Karpas-422 (cell line): ENCODE results near the gene ZSCAN10. TPM values are rescaled to one million over a fixed set of nuclear protein-coding genes. Genes with fewer than 3 reads are reported as not detected.
A peak's percentile ranks its signal among the peaks of the same experiment; 100 is the strongest.

Source experiments
- DNase-seq: peaks from one replicate; pipeline ENCODE4 v3.0.0-alpha.2; 2015
- H2AFZ ChIP-seq: fragments of 200-600 bp; sonication (generic); 2 replicates; pipeline ENCODE4 v1.6.1; 2014; ENCODE audit warnings: antibody characterized with exemption, low read length, mixed read lengths
- H3K27ac ChIP-seq: fragments of 200-600 bp; sonication (generic); 2 replicates; pipeline ENCODE4 v1.5.1; 2014; ENCODE audit warnings: mild to moderate bottlenecking, low read length, moderate library complexity
- H3K27me3 ChIP-seq: fragments of 200-600 bp; sonication (generic); 2 replicates; pipeline ENCODE4 v1.6.1; 2014; ENCODE audit warnings: low read length, mixed read lengths
- H3K36me3 ChIP-seq: fragments of 200-600 bp; sonication (generic); 2 replicates; pipeline ENCODE4 v1.6.1; 2014; ENCODE audit warnings: low read length, mixed read lengths; ENCODE audit not compliant: insufficient read depth
- H3K4me1 ChIP-seq: fragments of 200-600 bp; sonication (generic); 2 replicates; pipeline ENCODE4 v1.6.1; 2014; ENCODE audit warnings: mild to moderate bottlenecking, low read length, mixed read lengths
- H3K4me2 ChIP-seq: fragments of 200-600 bp; sonication (generic); 2 replicates; pipeline ENCODE4 v1.6.1; 2014; ENCODE audit warnings: low read length, low read depth, mild to moderate bottlenecking; ENCODE audit not compliant: poor library complexity, severe bottlenecking
- H3K4me3 ChIP-seq: fragments of 200-600 bp; sonication (generic); 2 replicates; pipeline ENCODE4 v1.5.1; 2014; ENCODE audit warnings: mild to moderate bottlenecking, antibody characterized with exemption, low read length, mixed read lengths
- H3K79me2 ChIP-seq: fragments of 200-600 bp; sonication (generic); 2 replicates; pipeline ENCODE4 v1.6.1; 2014; ENCODE audit warnings: mild to moderate bottlenecking, low read length, mixed read lengths
- H3K9ac ChIP-seq: fragments of 200-600 bp; sonication (generic); 2 replicates; pipeline ENCODE4 v1.6.0; 2014; ENCODE audit warnings: low read length
- H3K9me2 ChIP-seq: fragments of 200-600 bp; sonication (generic), shearing (Covaris generic); replicated peaks from 2 replicates; pipeline ENCODE4 v1.6.0; 2014; ENCODE audit warnings: mild to moderate bottlenecking, low read length, moderate library complexity; ENCODE audit not compliant: insufficient read depth
- H3K9me3 ChIP-seq: fragments of 300-700, 200-600 bp; sonication (generic); 2 replicates; pipeline ENCODE4 v1.6.1; 2014; ENCODE audit warnings: low read length, mixed read lengths
- H4K20me1 ChIP-seq: fragments of 200-600 bp; sonication (generic); 2 replicates; pipeline ENCODE4 v1.6.1; 2014; ENCODE audit warnings: mild to moderate bottlenecking, antibody characterized with exemption, low read length, low read depth; ENCODE audit not compliant: insufficient read depth
- total RNA-seq: library from RNA; depleted of rRNA; stranded (reverse); fragments of >200 nt; shearing (Covaris generic); gene quantifications from 2 replicates; pipeline ENCODE4 v1.2.3, GENCODE V29; 2014; ENCODE audit warnings: low replicate concordance

ZSCAN10 gene
- total RNA-seq, 1 experiment from 2014 or later, result not detected

- H3K4me2 ChIP-seq, result no peak overlapping the region
- no peak for DNase-seq
- H3K9me2 ChIP-seq, result no peaks in the 10 kb centered on the region
- H3K36me3 ChIP-seq, result no peaks in the 10 kb centered on the region
- peaks cover 11% of the 10 kb centered on the region for H3K4me1 ChIP-seq
- H3K9me3 ChIP-seq, result no peaks in the 10 kb centered on the region
- no peak overlapping the region for H3K4me3 ChIP-seq
- no peaks in the 10 kb centered on the region for H3K79me2 ChIP-seq
- H3K27ac ChIP-seq, result no peak overlapping the region
- H2AFZ ChIP-seq, result no peak overlapping the region
- H3K27me3 ChIP-seq, result no peaks in the 10 kb centered on the region
- H4K20me1 ChIP-seq, result 0 out of 2 replicates have a peak, but pooled peaks cover 9% of the 10 kb centered on the region
- no peak overlapping the region for H3K9ac ChIP-seq
Measured at GRCh38 chr16:3062553-3062952, 36.5 kb downstream of the ZSCAN10 start.

GRCh38 chr16:3060339-3061127 is 38.6 kb downstream of the ZSCAN10 start:
- Histone ChIP-seq H3K9me3 (no peaks in the 10 kb centered on the region), H3K4me1 (peaks cover 11% of the 10 kb centered on the region), H3K36me3 (no peaks in the 10 kb centered on the region), H3K9me2 (no peaks in the 10 kb centered on the region), H3K9ac (no peak overlapping the region), H3K79me2 (no peaks in the 10 kb centered on the region), H2AFZ (no peak overlapping the region), H3K4me3 (no peak overlapping the region), H3K27ac (no peak overlapping the region), H4K20me1 (0 out of 2 replicates have a peak, but pooled peaks cover 11% of the 10 kb centered on the region), H3K4me2 (no peak overlapping the region), H3K27me3 (no peaks in the 10 kb centered on the region)
- DNase-seq, result no peak

GRCh38 chr16:3059723-3060242 is 39.3 kb downstream of the ZSCAN10 start:
- peak overlapping the region; percentile 82; the same call in 1 of the 2 replicates for H2AFZ ChIP-seq
- peak overlapping the region; percentile 90 for H3K4me2 ChIP-seq
- no peaks in the 10 kb centered on the region for H3K36me3 ChIP-seq
- H3K79me2 ChIP-seq, result no peaks in the 10 kb centered on the region
- H3K27me3 ChIP-seq, result no peaks in the 10 kb centered on the region
- H3K9me2 ChIP-seq, result no peaks in the 10 kb centered on the region
- 0 out of 2 replicates have a peak, but pooled peaks cover 11% of the 10 kb centered on the region for H4K20me1 ChIP-seq
- peak overlapping the region; percentile 95 for H3K9ac ChIP-seq
- peaks cover 18% of the 10 kb centered on the region for H3K4me1 ChIP-seq
- no peaks in the 10 kb centered on the region for H3K9me3 ChIP-seq
- no peak for DNase-seq
- no peak overlapping the region for H3K27ac ChIP-seq
- peak overlapping the region; percentile 91 for H3K4me3 ChIP-seq

- Histone ChIP-seq H3K27me3 (no peaks in the 10 kb centered on the region), H3K9ac (peak overlapping the region; percentile 95), H2AFZ (peak overlapping the region; percentile 88; the same call in 1 of the 2 replicates), H3K9me3 (no peaks in the 10 kb centered on the region), H4K20me1 (0 out of 2 replicates have a peak, but pooled peaks cover 11% of the 10 kb centered on the region), H3K4me1 (peaks cover 18% of the 10 kb centered on the region), H3K36me3 (no peaks in the 10 kb centered on the region), H3K9me2 (no peaks in the 10 kb centered on the region), H3K4me3 (peak overlapping the region; percentile 91), H3K79me2 (no peaks in the 10 kb centered on the region), H3K27ac (no peak overlapping the region), H3K4me2 (peak overlapping the region; percentile 90)
- peak; percentile 93 for DNase-seq
Measured at GRCh38 chr16:3059041-3059722, 39.9 kb downstream of the ZSCAN10 start.

GRCh38 chr16:3058139-3059030 is 40.7 kb downstream of the ZSCAN10 start:
- Histone ChIP-seq H3K27ac (no peak overlapping the region), H3K4me2 (peak overlapping the region; percentile 90), H3K4me1 (peaks cover 18% of the 10 kb centered on the region), H3K9me3 (no peaks in the 10 kb centered on the region), H2AFZ (peak overlapping the region; percentile 88; the same call in 1 of the 2 replicates), H3K79me2 (no peaks in the 10 kb centered on the region), H3K4me3 (peak overlapping the region; percentile 91), H3K36me3 (no peaks in the 10 kb centered on the region), H3K9me2 (no peaks in the 10 kb centered on the region), H4K20me1 (0 out of 2 replicates have a peak, but pooled peaks cover 11% of the 10 kb centered on the region), H3K9ac (peak overlapping the region; percentile 95), H3K27me3 (no peaks in the 10 kb centered on the region)
- peak; percentile 78 for DNase-seq

GRCh38 chr16:3057181-3058138 is 41.6 kb downstream of the ZSCAN10 start:
- peaks cover 18% of the 10 kb centered on the region for H3K4me1 ChIP-seq
- no peak overlapping the region for H3K4me3 ChIP-seq
- no peaks in the 10 kb centered on the region for H3K27me3 ChIP-seq
- H3K9ac ChIP-seq, result 0 out of 2 replicates have a peak overlapping the region, but pooled peaks have one; percentile 95
- H4K20me1 ChIP-seq, result 0 out of 2 replicates have a peak, but pooled peaks cover 11% of the 10 kb centered on the region
- H3K4me2 ChIP-seq, result peak overlapping the region; percentile 90
- H3K27ac ChIP-seq, result no peak overlapping the region
- no peaks in the 10 kb centered on the region for H3K79me2 ChIP-seq
- H2AFZ ChIP-seq, result no peak overlapping the region
- no peaks in the 10 kb centered on the region for H3K36me3 ChIP-seq
- DNase-seq, result no peak
- no peaks in the 10 kb centered on the region for H3K9me2 ChIP-seq
- H3K9me3 ChIP-seq, result no peaks in the 10 kb centered on the region
